ENCODE data around the gene PDE7B. TPM values are rescaled to one million over a fixed set of nuclear protein-coding genes. Genes with fewer than 3 reads are reported as not detected.
A peak's percentile ranks its signal among the peaks of the same experiment; 100 is the strongest.

Gene PDE7B
- total RNA-seq, 4 donors from 2014 or later: 2.9 to 23.6 (median 5.2) TPM

DNA sequence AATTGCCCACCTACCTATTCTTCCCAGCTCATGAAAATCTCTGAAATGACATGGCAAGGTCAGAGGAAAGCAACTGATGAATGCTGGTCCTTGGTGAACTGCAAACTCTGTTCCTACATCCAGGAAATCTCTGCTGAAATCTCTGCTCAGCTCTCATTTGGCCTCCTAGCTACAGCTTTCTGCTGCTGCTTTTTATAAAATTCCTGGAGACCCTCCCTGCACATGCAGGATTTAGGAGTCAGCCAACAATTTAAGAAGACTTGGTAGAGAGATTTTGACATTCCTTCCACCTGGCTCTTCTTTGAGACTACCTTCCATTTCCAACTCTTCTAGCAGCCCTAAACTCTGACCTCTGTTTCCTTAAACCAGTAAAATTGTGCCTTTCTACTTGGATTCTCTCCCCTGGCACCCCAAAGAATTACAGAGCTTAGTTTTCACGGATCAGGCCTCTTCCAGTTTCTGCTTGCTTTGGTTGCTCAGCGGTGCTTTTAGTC, 55.5 kb downstream of the PDE7B start:
- Histone ChIP-seq H3K27ac (no peak overlapping the region), H3K4me3 (no peak overlapping the region), H3K27me3 (no peaks in the 10 kb centered on the region), H3K4me1 (peaks cover 0 to 24% (median 9%) of the 10 kb centered on the region in 3 donors), H3K36me3 (no peaks in the 10 kb centered on the region), H3K9me3 (no peaks in the 10 kb centered on the region)
- ATAC-seq: no peak
- WGBS, 2 donors (ENCODE audit: low coverage in 1 of 2): 60 to 65% methylated on average over 2 of the region's 2 CpGs
- TF ChIP-seq EP300 (IDR thresholded peaks at IDR 0.05) (no peak), POLR2A (IDR thresholded peaks at IDR 0.05) (no peak), POLR2AphosphoS5 (IDR thresholded peaks at IDR 0.05) (no peak)
- TF ChIP-seq, protein P1, sequence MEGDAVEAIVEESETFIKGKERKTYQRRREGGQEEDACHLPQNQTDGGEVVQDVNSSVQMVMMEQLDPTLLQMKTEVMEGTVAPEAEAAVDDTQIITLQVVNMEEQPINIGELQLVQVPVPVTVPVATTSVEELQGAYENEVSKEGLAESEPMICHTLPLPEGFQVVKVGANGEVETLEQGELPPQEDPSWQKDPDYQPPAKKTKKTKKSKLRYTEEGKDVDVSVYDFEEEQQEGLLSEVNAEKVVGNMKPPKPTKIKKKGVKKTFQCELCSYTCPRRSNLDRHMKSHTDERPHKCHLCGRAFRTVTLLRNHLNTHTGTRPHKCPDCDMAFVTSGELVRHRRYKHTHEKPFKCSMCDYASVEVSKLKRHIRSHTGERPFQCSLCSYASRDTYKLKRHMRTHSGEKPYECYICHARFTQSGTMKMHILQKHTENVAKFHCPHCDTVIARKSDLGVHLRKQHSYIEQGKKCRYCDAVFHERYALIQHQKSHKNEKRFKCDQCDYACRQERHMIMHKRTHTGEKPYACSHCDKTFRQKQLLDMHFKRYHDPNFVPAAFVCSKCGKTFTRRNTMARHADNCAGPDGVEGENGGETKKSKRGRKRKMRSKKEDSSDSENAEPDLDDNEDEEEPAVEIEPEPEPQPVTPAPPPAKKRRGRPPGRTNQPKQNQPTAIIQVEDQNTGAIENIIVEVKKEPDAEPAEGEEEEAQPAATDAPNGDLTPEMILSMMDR (IDR thresholded peaks at IDR 0.05): no peak

DNA sequence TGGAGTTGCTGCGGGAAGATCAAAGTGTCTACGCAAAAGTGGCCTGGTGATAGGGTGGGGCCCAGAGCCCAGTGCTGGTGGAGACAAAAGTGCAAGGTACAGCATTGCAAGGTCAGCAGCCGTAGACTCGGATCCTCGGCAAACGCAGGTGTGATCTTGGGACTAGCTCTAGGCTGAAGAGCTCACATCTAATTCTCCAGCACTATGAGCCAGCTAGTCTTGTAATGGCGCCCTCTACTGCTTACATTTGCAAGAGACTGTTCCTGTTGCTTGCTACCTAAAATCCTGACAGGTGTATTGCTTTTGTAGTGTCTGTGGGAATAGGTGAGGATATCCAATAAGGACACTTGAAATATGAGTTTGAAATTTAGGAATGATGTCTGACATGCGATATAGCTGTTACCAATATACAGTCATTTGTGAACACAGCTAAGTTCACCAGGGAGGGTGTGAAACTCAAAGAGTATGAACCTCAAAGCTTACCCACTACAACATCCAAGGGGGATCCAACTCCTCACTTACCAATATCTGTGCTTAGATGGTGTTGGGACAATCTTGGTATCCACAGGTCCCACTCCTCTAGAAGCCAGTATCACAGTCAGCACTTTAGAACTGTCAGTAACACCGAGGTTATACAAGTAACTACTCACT, 58.4 kb downstream of the PDE7B start:
- no peak for ATAC-seq
- H3K27me3 ChIP-seq: no peaks in the 10 kb centered on the region

GRCh38 chr6:135910790-135911618, 59.5 kb downstream of the PDE7B start:
- Histone ChIP-seq H3K36me3 (no peaks in the 10 kb centered on the region), H3K4me1 (no peaks in the 10 kb centered on the region), H3K4me3 (no peak overlapping the region), H3K27ac (no peak overlapping the region), H3K9me3 (no peaks in the 10 kb centered on the region), H3K27me3 (no peaks in the 10 kb centered on the region)
- 75 to 84% methylated on average over 1 to 2 of the region's 2 CpGs for WGBS, 2 donors (ENCODE audit: low coverage in 1 of 2)
- TF ChIP-seq EP300 (IDR thresholded peaks at IDR 0.05) (no peak), POLR2A (IDR thresholded peaks at IDR 0.05) (no peak), POLR2AphosphoS5 (IDR thresholded peaks at IDR 0.05) (no peak)
- ATAC-seq: no peak

More for the DNA sequence above, 58.4 kb downstream of the PDE7B start:
- Histone ChIP-seq H3K4me1 (no peaks in the 10 kb centered on the region), H3K9me3 (no peaks in the 10 kb centered on the region), H3K36me3 (no peaks in the 10 kb centered on the region), H3K27ac (no peak overlapping the region), H3K4me3 (no peak overlapping the region)
- TF ChIP-seq POLR2A (IDR thresholded peaks at IDR 0.05): no peak
- no peak for TF ChIP-seq EP300 (IDR thresholded peaks at IDR 0.05)
- no peak for TF ChIP-seq POLR2AphosphoS5 (IDR thresholded peaks at IDR 0.05)
- TF ChIP-seq, protein P1 (IDR thresholded peaks at IDR 0.05): peak in 2 of 4 experiments; percentile 11 to 36
- 78 to 89% methylated on average over 5 to 9 of the region's 9 CpGs for WGBS, 2 donors (ENCODE audit: low coverage in 1 of 2)

- no peaks in the 10 kb centered on the region for H3K27me3 ChIP-seq
- no peak overlapping the region for H3K4me3 ChIP-seq
- H3K27ac ChIP-seq: no peak overlapping the region
- WGBS, 2 donors (ENCODE audit: low coverage in 1 of 2): 89 to 94% methylated on average over 2 of the region's 2 CpGs
- H3K9me3 ChIP-seq: no peaks in the 10 kb centered on the region
- no peak for ATAC-seq
- H3K4me1 ChIP-seq: no peaks in the 10 kb centered on the region
- no peaks in the 10 kb centered on the region for H3K36me3 ChIP-seq
- TF ChIP-seq POLR2A (IDR thresholded peaks at IDR 0.05): no peak
- no peak for TF ChIP-seq POLR2AphosphoS5 (IDR thresholded peaks at IDR 0.05)
- TF ChIP-seq, protein P1 (IDR thresholded peaks at IDR 0.05): no peak
- no peak for TF ChIP-seq EP300 (IDR thresholded peaks at IDR 0.05)
Observed at GRCh38 chr6:135913785-135914184, 62.3 kb downstream of the PDE7B start.

- WGBS, 2 donors (ENCODE audit: low coverage in 1 of 2): 54 to 77% methylated on average over 4 of the region's 4 CpGs
- H3K36me3 ChIP-seq: no peaks in the 10 kb centered on the region
- no peak for ATAC-seq
- no peak overlapping the region for H3K4me3 ChIP-seq
- H3K27ac ChIP-seq: no peak overlapping the region
- peaks cover 3 to 24% (median 13%) of the 10 kb centered on the region in 3 donors for H3K4me1 ChIP-seq
- H3K27me3 ChIP-seq: no peaks in the 10 kb centered on the region
- TF ChIP-seq EP300 (IDR thresholded peaks at IDR 0.05): no peak
- TF ChIP-seq POLR2AphosphoS5 (IDR thresholded peaks at IDR 0.05): no peak
- no peak for TF ChIP-seq POLR2A (IDR thresholded peaks at IDR 0.05)
- TF ChIP-seq, protein P1 (IDR thresholded peaks at IDR 0.05): no peak
- no peaks in the 10 kb centered on the region for H3K9me3 ChIP-seq
Observed at GRCh38 chr6:135919026-135919425, 67.5 kb downstream of the PDE7B start.
